HG03139 (cell line): ENCODE measurements around the gene FRY.
"Not testable (repeated sequence)": the region's sequence is repeated elsewhere in the genome, so short reads cannot be mapped to it uniquely, and the experiment has no call there.

ENCODE experiments used
- ATAC-seq: cut with Tn5 transposase; IDR thresholded peaks from one replicate; pipeline ENCODE4 v1.9.1; 2021; ENCODE audit not compliant: unreplicated experiment

FRY gene

GRCh38 chr13:32040052-32040642 lies 8.6 kb downstream of the FRY start:
- no peak for ATAC-seq

GRCh38 chr13:32040689-32041088 lies 9.1 kb downstream of the FRY start:
- no peak for ATAC-seq

GRCh38 chr13:32041429-32041828 lies 9.9 kb downstream of the FRY start:
- peak; percentile 50 for ATAC-seq

- ATAC-seq: no peak
Observed at GRCh38 chr13:32042551-32042950, 11.0 kb downstream of the FRY start.

- no peak for ATAC-seq
Observed at GRCh38 chr13:32044446-32044845, 12.9 kb downstream of the FRY start.

- ATAC-seq: no peak
Observed at GRCh38 chr13:32045537-32045936, 14.0 kb downstream of the FRY start.

- ATAC-seq: no peak
Observed at GRCh38 chr13:32045982-32046785, 14.6 kb downstream of the FRY start.

GRCh38 chr13:32047088-32047487 lies 15.5 kb downstream of the FRY start:
- no peak for ATAC-seq

- ATAC-seq: peak; percentile 57
Observed at GRCh38 chr13:32047793-32048192, 16.2 kb downstream of the FRY start.

- ATAC-seq: no peak
Observed at GRCh38 chr13:32048816-32049215, 17.2 kb downstream of the FRY start.

GRCh38 chr13:32051156-32051555 lies 19.6 kb downstream of the FRY start:
- no peak for ATAC-seq

- no peak for ATAC-seq
Observed at GRCh38 chr13:32056316-32056715, 24.7 kb downstream of the FRY start.

- ATAC-seq: not testable (repeated sequence)
Observed at GRCh38 chr13:32057325-32057724, 25.8 kb downstream of the FRY start.

GRCh38 chr13:32059511-32059984 lies 28.0 kb downstream of the FRY start:
- ATAC-seq: no peak

GRCh38 chr13:32060401-32060878 lies 28.9 kb downstream of the FRY start:
- no peak for ATAC-seq

GRCh38 chr13:32063619-32064233 lies 32.2 kb downstream of the FRY start:
- ATAC-seq: no peak

- ATAC-seq: no peak
Observed at GRCh38 chr13:32067149-32067961, 35.8 kb downstream of the FRY start.

- no peak for ATAC-seq
Observed at GRCh38 chr13:32068255-32068654, 36.7 kb downstream of the FRY start.

GRCh38 chr13:32073180-32073864 lies 41.7 kb downstream of the FRY start:
- no peak for ATAC-seq

GRCh38 chr13:32075170-32075851 lies 43.7 kb downstream of the FRY start:
- no peak for ATAC-seq
